H1 (cell line): ENCODE measurements around the gene MPP2. TPM values are rescaled to one million over a fixed set of nuclear protein-coding genes. Genes with fewer than 3 reads are reported as not detected.

Experiments used
- ASH2L ChIP-seq: fragments of 200-600, 300-600 bp; sonication (generic); IDR thresholded peaks from one replicate; pipeline ENCODE4 v1.7.1; 2017; ENCODE audit warnings: low read length
- EP300 ChIP-seq, 2 experiments: IDR thresholded peaks; 1 replicate in 1 of 2; 2 replicates in 1 of 2; pipeline ENCODE4 v1.6.1; 2011 to 2012; ENCODE audit warnings: low read depth in 2 of 2, low read length in 2 of 2, mild to moderate bottlenecking in 2 of 2, borderline replicate concordance in 1 of 2, inconsistent platforms in 1 of 2, moderate library complexity in 1 of 2
- polyA plus RNA-seq, 7 experiments: library from polyadenylated mRNA; depleted of rRNA in 3 of 7; stranded (reverse) in 5 of 7; unstranded in 2 of 7; fragments of >200 nt in 5 of 7; fragments of 200-250 nt in 2 of 7; gene quantifications; 1 replicate in 5 of 7; 2 replicates in 1 of 7; 4 replicates in 1 of 7; pipeline versions ENCODE4 v1.2.1 to v1.2.3, GENCODE V29; 2011 to 2013; ENCODE audit warnings: missing spikeins in 2 of 7, mixed read lengths in 2 of 7
- total RNA-seq: library from RNA; stranded (reverse); fragmentation: NEBNext Ultra II Directional; extraction: Animal tissue kit (Norgen Biotek cat#: 25700); gene quantifications from 2 replicates; pipeline ENCODE4 v1.2.1, GENCODE V29; 2021

Gene MPP2
- total and polyA plus RNA-seq, 2 of the 8 experiments (the other 6 are each of a cell fraction or from before 2014, with no cell fraction given), result 30.9 to 34.1 TPM

- TF ChIP-seq EP300 (IDR thresholded peaks at IDR 0.05; ENCODE audit: borderline replicate concordance in 1 of 2, low read depth in 2 of 2, low read length in 2 of 2) (no peak), ASH2L (no peak)
Observed at GRCh38 chr17:43856141-43856540, 51.2 kb downstream of the MPP2 start (continued).
